GM21737 (cell line): Measurements from ENCODE around the gene RNF152.
A peak's percentile ranks its signal among the peaks of the same experiment; 100 is the strongest.

Experiments used
- ATAC-seq: cut with Tn5 transposase; IDR thresholded peaks from one replicate; pipeline ENCODE4 v1.9.1; 2021; ENCODE audit warnings: mild to moderate bottlenecking, moderate library complexity; ENCODE audit not compliant: unreplicated experiment

RNF152 gene

GRCh38 chr18:61892683-61893308, at the start of gene RNF152:
RNF152 (minus strand) TSS chr18:61893007; CDS start chr18:61816463, 76,544 bp downstream.
- no peak for ATAC-seq

DNA sequence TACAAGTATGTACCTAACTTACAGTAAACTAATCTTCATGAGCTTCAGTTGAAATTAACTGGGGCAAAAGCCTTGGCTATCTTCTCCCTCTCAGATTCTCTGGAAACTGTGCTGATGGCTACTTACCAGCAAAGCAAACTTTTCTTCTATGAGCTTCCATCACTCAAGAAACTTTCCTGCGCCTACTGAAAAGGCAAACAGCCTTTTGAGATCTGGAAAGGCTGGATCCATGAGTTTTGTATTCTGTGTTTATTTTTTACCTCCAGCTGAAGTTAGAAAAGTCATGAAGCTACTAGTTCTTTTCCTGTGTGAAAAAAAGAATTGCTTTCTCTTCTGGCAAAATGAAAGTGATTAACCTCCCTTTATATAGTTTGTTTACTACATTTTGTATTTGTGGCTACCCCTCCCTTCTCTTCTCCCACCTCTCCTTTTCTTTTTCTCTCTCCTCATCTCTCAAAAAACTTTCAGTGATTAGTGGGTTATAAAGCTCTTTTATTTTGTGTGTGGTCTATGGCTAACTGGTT, 49.2 kb upstream of the RNF152 start:
- no peak for ATAC-seq

GRCh38 chr18:61939046-61939674, 46.4 kb upstream of the RNF152 start:
- no peak for ATAC-seq

DNA sequence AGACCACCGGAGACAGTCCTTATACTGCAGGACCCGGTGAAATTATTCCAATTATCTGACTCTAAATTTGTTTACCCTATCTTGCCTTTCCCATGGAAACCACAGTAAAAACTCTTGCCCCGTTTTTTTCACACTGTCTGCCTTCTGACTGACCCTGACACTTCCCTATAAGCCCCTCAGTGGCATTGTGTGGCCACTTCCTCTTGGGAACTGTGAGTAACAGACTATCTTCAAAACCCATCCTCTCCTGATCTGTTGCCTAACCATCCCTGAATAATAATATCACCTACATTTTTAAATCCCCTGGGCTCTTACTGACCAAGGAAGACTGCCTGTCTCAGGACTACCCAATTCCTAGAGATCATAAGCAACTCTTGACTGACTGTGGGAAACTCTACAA, 42.6 kb upstream of the RNF152 start:
- ATAC-seq, result no peak

DNA sequence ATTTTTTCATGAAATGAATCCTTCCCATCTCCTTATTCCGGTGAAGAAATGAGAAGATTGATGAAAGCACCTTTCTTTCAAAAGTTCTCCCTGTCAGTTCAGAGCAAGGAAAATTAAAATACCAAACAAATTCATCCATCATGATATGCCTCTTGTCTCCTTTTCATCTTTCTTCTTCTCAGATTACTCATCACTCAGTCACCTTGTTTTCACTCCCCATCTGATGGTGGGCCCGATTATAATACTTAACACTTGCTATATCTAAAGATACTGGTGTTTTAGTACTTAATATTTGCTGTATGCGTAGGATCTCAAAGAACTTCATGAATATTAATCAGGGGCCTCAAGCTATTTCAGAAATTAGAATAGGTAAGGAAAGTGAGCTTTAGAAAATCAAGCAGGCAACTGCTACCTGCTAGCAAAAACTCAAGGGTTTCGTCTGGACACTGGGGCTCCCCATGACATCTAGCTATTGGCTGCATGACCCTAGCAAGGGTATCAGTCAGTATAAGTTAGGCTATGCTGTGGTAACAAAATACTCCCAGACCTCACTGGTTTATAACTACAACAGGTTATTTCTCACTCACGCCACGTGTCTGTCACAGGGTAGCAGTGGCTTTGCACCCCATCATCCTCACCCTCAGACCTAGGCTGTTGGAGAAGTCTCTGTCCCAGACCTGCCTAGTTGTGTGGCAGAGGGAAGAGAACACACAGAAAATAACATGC, 39.0 kb upstream of the RNF152 start:
- no peak for ATAC-seq

GRCh38 chr18:61929881-61930640, 37.3 kb upstream of the RNF152 start:
- no peak for ATAC-seq

DNA sequence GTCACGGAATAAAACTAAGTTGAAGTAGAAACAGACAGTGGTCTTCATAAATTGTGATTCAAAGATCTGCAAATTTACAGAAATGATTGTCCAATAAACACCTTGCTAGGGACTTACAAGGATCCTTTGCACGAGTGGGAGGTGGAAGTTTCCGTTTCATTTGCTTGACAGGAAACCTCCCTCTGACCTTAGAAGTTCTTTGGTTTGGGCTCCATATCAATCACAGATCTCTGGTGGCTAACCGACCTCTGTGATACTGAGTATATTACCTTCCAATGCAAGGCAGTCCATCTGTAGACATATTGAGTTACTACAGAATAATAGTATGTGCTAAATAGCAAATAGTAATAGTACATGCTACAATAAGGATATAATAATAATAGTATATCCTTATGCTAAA, 33.7 kb upstream of the RNF152 start:
- ATAC-seq, result no peak

DNA sequence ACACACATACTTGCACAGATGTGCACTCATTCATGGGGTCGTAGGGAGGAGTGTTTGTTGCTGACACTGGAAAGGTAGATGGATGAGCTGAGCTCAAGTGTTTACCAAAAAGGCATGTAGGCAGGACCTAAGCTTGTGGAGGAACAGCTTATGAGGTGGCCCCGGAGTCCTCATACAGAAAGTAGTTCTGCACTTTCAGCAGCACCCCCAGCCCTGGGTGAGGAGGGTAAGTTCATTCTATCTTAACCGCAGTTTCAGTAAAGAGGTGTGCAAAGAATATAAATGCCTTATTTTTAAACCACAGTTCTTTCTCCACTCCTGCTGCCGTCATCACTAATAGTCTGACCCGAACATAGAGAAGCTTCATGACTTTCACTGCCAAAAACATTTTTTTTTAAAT, 31.7 kb upstream of the RNF152 start:
- no peak for ATAC-seq

DNA sequence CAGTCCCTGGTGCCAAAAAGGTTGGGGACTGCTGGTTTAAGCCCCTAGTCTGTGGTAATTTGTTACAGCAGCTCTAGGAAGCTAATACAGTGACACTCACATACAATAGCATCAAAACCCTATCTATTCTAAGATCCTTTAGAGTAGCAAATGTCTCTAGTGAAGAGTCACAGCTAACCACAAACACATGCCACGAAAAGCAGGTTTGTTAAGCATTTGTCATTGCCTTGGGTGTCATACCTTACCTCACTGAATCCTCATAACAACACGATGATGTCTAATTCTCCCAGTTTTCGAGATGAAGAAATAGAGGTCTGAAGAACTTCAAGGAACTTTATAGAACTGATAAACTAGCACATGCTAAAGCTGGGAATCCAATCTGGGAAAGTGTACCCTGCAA, 29.6 kb upstream of the RNF152 start:
- ATAC-seq, result no peak

DNA sequence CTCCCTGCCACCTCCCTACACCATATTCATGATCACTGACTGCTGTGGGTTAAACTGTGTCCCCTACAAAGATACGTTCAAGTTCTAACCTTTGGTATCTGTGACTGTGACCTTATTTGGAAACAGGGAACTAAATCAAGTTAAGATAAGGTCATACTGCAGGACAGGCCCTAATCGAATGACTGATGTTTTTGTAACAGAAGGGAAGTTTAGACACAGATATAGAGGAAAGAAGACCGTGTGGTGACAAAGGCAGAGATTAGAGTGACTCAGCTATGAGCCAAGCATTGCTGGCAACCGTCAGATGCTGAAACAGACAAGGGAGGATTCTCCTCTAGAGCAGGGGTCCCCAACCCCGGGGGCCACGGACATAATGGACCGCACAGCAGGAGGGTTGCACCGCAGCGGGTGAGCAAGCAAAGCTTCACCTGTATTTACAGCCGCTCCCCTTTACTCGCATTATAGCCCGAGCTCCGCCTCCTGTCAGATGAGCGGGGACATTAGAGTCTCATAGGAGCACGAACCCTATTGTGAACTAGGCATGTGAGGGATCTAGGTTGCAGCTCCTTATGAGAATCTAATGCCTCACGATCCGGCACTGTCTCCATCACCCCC, 28.9 kb upstream of the RNF152 start:
- no peak for ATAC-seq

GRCh38 chr18:61917818-61918217, 25.0 kb upstream of the RNF152 start:
- ATAC-seq, result no peak

GRCh38 chr18:61912476-61912875, 19.7 kb upstream of the RNF152 start:
- no peak for ATAC-seq

DNA sequence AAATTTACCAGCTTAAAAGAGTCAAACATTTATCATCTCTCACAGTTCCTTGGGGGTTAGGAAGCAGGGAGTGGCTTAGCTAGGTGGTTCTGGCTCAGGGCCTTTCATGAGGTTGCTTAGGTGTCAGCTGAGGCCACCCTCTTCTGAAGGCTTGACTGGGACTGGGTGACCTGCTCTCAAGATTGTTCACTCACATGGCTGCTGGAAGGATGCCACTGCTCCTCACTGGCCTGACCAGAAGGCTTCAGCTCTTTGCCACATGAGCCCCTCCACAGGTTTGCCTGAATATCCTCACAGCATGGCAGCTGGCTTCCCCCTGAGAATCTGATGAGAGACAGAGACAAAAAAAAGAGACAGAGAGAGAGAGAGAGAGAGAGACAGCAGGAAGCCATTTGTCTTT, 17.3 kb upstream of the RNF152 start:
- no peak for ATAC-seq

DNA sequence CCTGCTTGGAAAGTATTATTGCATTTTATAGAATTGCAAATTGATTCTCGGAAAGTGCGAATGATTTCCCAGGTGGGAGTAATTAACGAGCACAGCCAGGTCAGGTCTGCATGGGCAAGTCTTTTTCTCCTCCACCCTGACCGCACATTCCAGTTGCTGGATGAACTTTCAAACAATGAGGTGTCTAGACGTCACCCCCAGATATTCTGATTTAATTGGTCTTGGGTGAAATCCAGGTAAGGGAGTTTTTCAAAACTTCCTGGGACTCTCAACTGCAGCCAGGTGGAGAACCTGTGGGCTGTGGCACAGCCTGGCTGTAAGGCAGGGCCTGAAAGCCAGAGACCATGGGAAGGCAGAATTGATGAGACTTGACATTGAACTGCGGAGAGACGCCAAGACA, 15.9 kb upstream of the RNF152 start:
- no peak for ATAC-seq

- ATAC-seq, result peak; percentile 94
These were observed 8.6 kb upstream of the RNF152 start for GRCh38 chr18:61901323-61901986.

GRCh38 chr18:61900504-61901281, 7.9 kb upstream of the RNF152 start:
- ATAC-seq, result no peak

GRCh38 chr18:61898640-61899101, 5.9 kb upstream of the RNF152 start:
- no peak for ATAC-seq

DNA sequence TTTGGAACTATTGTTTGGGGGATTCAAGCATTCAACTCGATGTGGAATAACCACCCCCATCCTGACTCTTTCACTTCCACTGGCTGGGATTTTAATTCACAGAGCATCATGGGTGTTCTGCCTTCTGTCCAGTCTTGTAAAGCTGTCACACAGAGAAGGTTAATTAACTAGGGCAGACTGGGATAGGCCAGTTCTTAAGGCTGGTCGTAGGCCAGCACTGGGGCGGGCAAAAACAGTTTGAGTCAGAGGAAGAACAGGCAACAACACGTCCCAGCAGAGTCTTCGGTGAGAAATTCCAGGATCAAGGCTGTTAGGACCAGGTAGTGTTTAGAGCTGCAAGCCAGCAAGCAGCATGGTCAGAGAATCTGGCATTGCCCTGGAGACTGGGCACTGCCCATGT, 4.0 kb upstream of the RNF152 start:
- ATAC-seq, result no peak

DNA sequence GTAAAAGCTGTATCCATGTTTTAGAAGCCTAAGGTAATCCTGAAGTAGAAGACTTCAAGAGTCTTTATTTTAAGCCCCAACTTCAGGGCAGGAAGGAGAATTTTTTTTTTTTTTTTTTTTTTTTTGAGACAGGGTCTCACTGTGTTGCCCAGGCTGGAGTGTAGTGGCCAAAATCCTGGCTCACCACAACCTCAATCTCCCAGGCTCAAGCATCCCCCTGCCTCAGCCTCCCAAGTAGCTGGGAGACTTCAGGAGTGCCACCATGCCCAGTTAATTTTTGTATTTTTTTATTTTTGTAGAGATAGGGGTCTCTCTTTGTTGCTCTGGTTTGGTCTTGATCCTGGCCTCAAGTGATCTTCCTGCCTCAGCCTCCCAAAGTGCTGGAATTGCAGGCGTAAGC, 3.3 kb upstream of the RNF152 start:
- ATAC-seq, result no peak
